Tibial nerve (tissue), 3 donors: Measurements from ENCODE around the gene SAA1.

ENCODE experiments used
- CTCF ChIP-seq, 5 experiments: fragments of 200-600 bp in 3 of 5; fragments of 450-650 bp in 2 of 5; sonication (generic) in 3 of 5; IDR thresholded peaks; one replicate each; pipeline ENCODE4 v1.5.1; 2016 to 2019; ENCODE audit warnings: antibody characterized with exemption in 5 of 5, mild to moderate bottlenecking in 3 of 5, moderate library complexity in 2 of 5
- POLR2A ChIP-seq, 2 donors: fragments of 450-650 bp; IDR thresholded peaks; one replicate each; pipeline ENCODE4 v1.6.1; 2017; ENCODE audit warnings: antibody characterized with exemption in 2 of 2, mild to moderate bottlenecking in 2 of 2, moderate library complexity in 2 of 2

- no peak for TF ChIP-seq CTCF (IDR thresholded peaks at IDR 0.05)
- TF ChIP-seq POLR2A (IDR thresholded peaks at IDR 0.05): no peak
These were observed 16.6 kb downstream of the SAA1 start for GRCh38 chr11:18282626-18283025.
